ENCODE measurements around the gene MAP6.

Gene MAP6

GRCh38 chr11:75548595-75549272 lies 120.1 kb downstream of the MAP6 start:
- no peak for TF ChIP-seq CTCF (IDR thresholded peaks at IDR 0.05; ENCODE audit: insufficient read depth, low read length, poor library complexity, severe bottlenecking)
- Histone ChIP-seq H3K36me3 (ENCODE audit: control insufficient read depth, insufficient read depth, low read length) (no peaks in the 10 kb centered on the region), H3K27me3 (replicated peaks; ENCODE audit: control insufficient read depth, insufficient read depth, low read length) (no peaks in the 10 kb centered on the region), H3K4me3 (replicated peaks; ENCODE audit: low read depth, low read length) (no peak overlapping the region)
- no peak for DNase-seq (ENCODE audit: extremely low read depth, insufficient read length)

- peak; percentile 81 for TF ChIP-seq CTCF (IDR thresholded peaks at IDR 0.05; ENCODE audit: insufficient read depth, low read length, poor library complexity, severe bottlenecking)
- Histone ChIP-seq H3K4me3 (replicated peaks; ENCODE audit: low read depth, low read length) (no peak overlapping the region), H3K36me3 (ENCODE audit: control insufficient read depth, insufficient read depth, low read length) (no peaks in the 10 kb centered on the region), H3K27me3 (replicated peaks; ENCODE audit: control insufficient read depth, insufficient read depth, low read length) (no peaks in the 10 kb centered on the region)
- DNase-seq (ENCODE audit: extremely low read depth, insufficient read length) = no peak
Measured at GRCh38 chr11:75547617-75548058, 121.2 kb downstream of the MAP6 start.

GRCh38 chr11:75547177-75547576 lies 121.7 kb downstream of the MAP6 start:
- TF ChIP-seq CTCF (IDR thresholded peaks at IDR 0.05; ENCODE audit: insufficient read depth, low read length, poor library complexity, severe bottlenecking) = no peak
- no peaks in the 10 kb centered on the region for H3K36me3 ChIP-seq (ENCODE audit: control insufficient read depth, insufficient read depth, low read length)
- H3K4me3 ChIP-seq (replicated peaks; ENCODE audit: low read depth, low read length) = no peak overlapping the region
- H3K27me3 ChIP-seq (replicated peaks; ENCODE audit: control insufficient read depth, insufficient read depth, low read length) = no peaks in the 10 kb centered on the region
- no peak for DNase-seq (ENCODE audit: extremely low read depth, insufficient read length)

- no peak for TF ChIP-seq CTCF (IDR thresholded peaks at IDR 0.05; ENCODE audit: insufficient read depth, low read length, poor library complexity, severe bottlenecking)
- no peak overlapping the region for H3K4me3 ChIP-seq (replicated peaks; ENCODE audit: low read depth, low read length)
- DNase-seq (ENCODE audit: extremely low read depth, insufficient read length) = no peak
- H3K27me3 ChIP-seq (replicated peaks; ENCODE audit: control insufficient read depth, insufficient read depth, low read length) = no peaks in the 10 kb centered on the region
- H3K36me3 ChIP-seq (ENCODE audit: control insufficient read depth, insufficient read depth, low read length) = no peaks in the 10 kb centered on the region
Measured at GRCh38 chr11:75543806-75544205, 125.0 kb downstream of the MAP6 start.

GRCh38 chr11:75542088-75542438 lies 126.8 kb downstream of the MAP6 start:
- no peaks in the 10 kb centered on the region for H3K36me3 ChIP-seq (ENCODE audit: control insufficient read depth, insufficient read depth, low read length)
- no peak overlapping the region for H3K4me3 ChIP-seq (replicated peaks; ENCODE audit: low read depth, low read length)
- DNase-seq (ENCODE audit: extremely low read depth, insufficient read length) = no peak
- TF ChIP-seq CTCF (IDR thresholded peaks at IDR 0.05; ENCODE audit: insufficient read depth, low read length, poor library complexity, severe bottlenecking) = no peak
- no peaks in the 10 kb centered on the region for H3K27me3 ChIP-seq (replicated peaks; ENCODE audit: control insufficient read depth, insufficient read depth, low read length)
